Panc1 (cell line): ENCODE data around the gene RFX2. TPM values are rescaled to one million over a fixed set of nuclear protein-coding genes. Genes with fewer than 3 reads are reported as not detected.

Source experiments
- ATAC-seq: fragments of 200-7000 bp; cut with Tn5 transposase; 2 replicates; pipeline ENCODE4 v1.9.1; 2020; ENCODE audit warnings: mild to moderate bottlenecking, moderate library complexity
- BruUV-seq: library from RNA; stranded (reverse); fragments of 400-500 nt; replicated peaks from 2 replicates; lab custom pipeline; 2021; lab: Mats Ljungman, UMichigan
- CTCF ChIA-PET: fragments of 300-600 bp; sonication (Branson Sonifier 250); formaldehyde crosslinking; loops from one replicate; lab custom pipeline; 2022; ENCODE audit warnings: antibody characterized with exemption; lab: Charles Lee
- POLR2A ChIA-PET: fragments of 300-600 bp; sonication (Branson Sonifier 250); formaldehyde crosslinking; loops from one replicate; lab custom pipeline; 2022; ENCODE audit warnings: antibody characterized with exemption; lab: Charles Lee
- DNase-seq: peaks from one replicate; pipeline ENCODE4 v3.0.0-alpha.2; 2010; ENCODE audit warnings: low read depth, low spot score
- H3K27ac ChIP-seq: 2 replicates; pipeline ENCODE4 v1.5.1; 2011; ENCODE audit warnings: mild to moderate bottlenecking, low read length, inconsistent platforms
- H3K27me3 ChIP-seq: fragments of 200-500 bp; sonication (Bioruptor generic); 2 replicates; pipeline ENCODE4 v1.6.0; 2014; ENCODE audit warnings: low read length, inconsistent platforms; ENCODE audit not compliant: control insufficient read depth, insufficient read depth
- H3K36me3 ChIP-seq: fragments of 200-500 bp; sonication (Bioruptor generic); 2 replicates; pipeline ENCODE4 v1.5.1; 2014; ENCODE audit warnings: inconsistent platforms, mild to moderate bottlenecking, low read length, moderate library complexity; ENCODE audit not compliant: control insufficient read depth, insufficient read depth
- H3K4me1 ChIP-seq: 2 replicates; pipeline ENCODE4 v1.5.1; 2011; ENCODE audit warnings: inconsistent platforms, mild to moderate bottlenecking, low read length, moderate library complexity; ENCODE audit not compliant: control insufficient read depth, insufficient read depth
- H3K4me3 ChIP-seq, 2 experiments: 2 replicates each; pipeline ENCODE4 v1.5.1; 2011 to 2012; ENCODE audit warnings: low read depth in 2 of 2, low read length in 2 of 2, mild to moderate bottlenecking in 2 of 2, inconsistent platforms in 1 of 2, moderate library complexity in 1 of 2
- H3K9me3 ChIP-seq: fragments of 200-500 bp; sonication (Bioruptor generic); 2 replicates; pipeline ENCODE4 v1.5.1; 2014; ENCODE audit warnings: low read depth, mild to moderate bottlenecking, inconsistent platforms, low read length, moderate library complexity; ENCODE audit not compliant: control insufficient read depth, insufficient read depth
- POLR2AphosphoS5 ChIP-seq: IDR thresholded peaks from 2 replicates; pipeline ENCODE4 v1.6.1; 2012; ENCODE audit warnings: mild to moderate bottlenecking, low read depth, low read length, moderate library complexity
- REST ChIP-seq, 2 experiments: IDR thresholded peaks; 2 replicates each; pipeline ENCODE4 v1.6.1; 2011 to 2012; ENCODE audit warnings: low read depth in 2 of 2, control low read depth in 1 of 2, low read length in 1 of 2, mild to moderate bottlenecking in 1 of 2, moderate library complexity in 1 of 2; ENCODE audit not compliant: insufficient read depth in 1 of 2
- SIN3A ChIP-seq: IDR thresholded peaks from 2 replicates; pipeline ENCODE4 v1.6.1; 2012; ENCODE audit warnings: low read depth, mild to moderate bottlenecking, low read length, moderate library complexity, borderline replicate concordance; ENCODE audit not compliant: insufficient read depth
- TCF7L2 ChIP-seq: IDR thresholded peaks from 2 replicates; pipeline ENCODE4 v1.6.1; 2011; ENCODE audit warnings: mild to moderate bottlenecking, low read depth, low read length, inconsistent platforms
- in situ Hi-C: cut with HindIII; loops from 2 replicates; pipeline ENCODE4 v1.10.0; 2016; ENCODE audit warnings: low sequenced_read_pairs, low pct_unique_long_range_greater_than_20kb
- intact Hi-C: fragments of 100-400 bp; cut with micrococcal nuclease; formaldehyde crosslinking; loops from one replicate; pipeline ENCODE4 v1.10.0; 2022; ENCODE audit not compliant: unreplicated experiment
- total RNA-seq: library from RNA; stranded (reverse); gene quantifications from one replicate; pipeline ENCODE4 v1.2.1, GENCODE V29; 2021; ENCODE audit not compliant: unreplicated experiment
- TF ChIP-seq, protein P1 (sequence below): fragments of 450-650 bp; IDR thresholded peaks from 2 replicates; pipeline ENCODE4 v1.5.1; 2017; ENCODE audit warnings: mild to moderate bottlenecking

Gene RFX2
- total RNA-seq, 1 experiment from 2014 or later = 8.0 TPM

GRCh38 chr19:6017576-6017975 lies 92.7 kb downstream of the RFX2 start:
- TF ChIP-seq TCF7L2 (no peak), REST (IDR thresholded peaks at IDR 0.05; ENCODE audit: insufficient read depth in 1 of 2, low read depth in 2 of 2, low read length in 1 of 2) (no peak), POLR2AphosphoS5 (no peak), SIN3A (no peak)
- TF ChIP-seq, protein P1, sequence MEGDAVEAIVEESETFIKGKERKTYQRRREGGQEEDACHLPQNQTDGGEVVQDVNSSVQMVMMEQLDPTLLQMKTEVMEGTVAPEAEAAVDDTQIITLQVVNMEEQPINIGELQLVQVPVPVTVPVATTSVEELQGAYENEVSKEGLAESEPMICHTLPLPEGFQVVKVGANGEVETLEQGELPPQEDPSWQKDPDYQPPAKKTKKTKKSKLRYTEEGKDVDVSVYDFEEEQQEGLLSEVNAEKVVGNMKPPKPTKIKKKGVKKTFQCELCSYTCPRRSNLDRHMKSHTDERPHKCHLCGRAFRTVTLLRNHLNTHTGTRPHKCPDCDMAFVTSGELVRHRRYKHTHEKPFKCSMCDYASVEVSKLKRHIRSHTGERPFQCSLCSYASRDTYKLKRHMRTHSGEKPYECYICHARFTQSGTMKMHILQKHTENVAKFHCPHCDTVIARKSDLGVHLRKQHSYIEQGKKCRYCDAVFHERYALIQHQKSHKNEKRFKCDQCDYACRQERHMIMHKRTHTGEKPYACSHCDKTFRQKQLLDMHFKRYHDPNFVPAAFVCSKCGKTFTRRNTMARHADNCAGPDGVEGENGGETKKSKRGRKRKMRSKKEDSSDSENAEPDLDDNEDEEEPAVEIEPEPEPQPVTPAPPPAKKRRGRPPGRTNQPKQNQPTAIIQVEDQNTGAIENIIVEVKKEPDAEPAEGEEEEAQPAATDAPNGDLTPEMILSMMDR = no peak
- in situ Hi-C loops = no loop called here

GRCh38 chr19:6015841-6016545 lies 94.3 kb downstream of the RFX2 start:
- BruUV-seq = no TSS peak
- POLR2A ChIA-PET = no interaction called here
- Histone ChIP-seq H3K27ac (no peak overlapping the region), H3K27me3 (no peaks in the 10 kb centered on the region), H3K36me3 (no peaks in the 10 kb centered on the region), H3K4me1 (no peaks in the 10 kb centered on the region), H3K9me3 (no peaks in the 10 kb centered on the region), H3K4me3 (no peak overlapping the region)
- intact Hi-C loops = no loop called here
- CTCF ChIA-PET = no interaction called here
- ATAC-seq = no peak
- DNase-seq = no peak
- in situ Hi-C loops = no loop called here
- TF ChIP-seq POLR2AphosphoS5 (no peak), TCF7L2 (no peak), REST (IDR thresholded peaks at IDR 0.05; ENCODE audit: insufficient read depth in 1 of 2, low read depth in 2 of 2, low read length in 1 of 2) (no peak), SIN3A (no peak)
- TF ChIP-seq, protein P1 = no peak

More at GRCh38 chr19:6017576-6017975, 92.7 kb downstream of the RFX2 start:
- ATAC-seq (no peak), DNase-seq (no peak)
- H3K9me3 ChIP-seq = no peaks in the 10 kb centered on the region
- no peak overlapping the region for H3K4me3 ChIP-seq
- H3K27ac ChIP-seq = no peak overlapping the region
- H3K27me3 ChIP-seq = no peaks in the 10 kb centered on the region
- no peaks in the 10 kb centered on the region for H3K36me3 ChIP-seq
- ChIA-PET POLR2A (no interaction called here), CTCF (interaction anchor here (0.7 kb wide), 1 partner anchor 313 kb away, joined by 5 read pairs; no protein-coding TSS in a partner anchor)
- BruUV-seq = no TSS peak
- no peaks in the 10 kb centered on the region for H3K4me1 ChIP-seq
- intact Hi-C loops = no loop called here
